ENCODE measurements around the gene NPDC1. TPM values are rescaled to one million over a fixed set of nuclear protein-coding genes. Genes with fewer than 3 reads are reported as not detected.

NPDC1 gene
- total and polyA plus RNA-seq, 4 donors = 2.7 to 14.5 (median 7.3) TPM

DNA sequence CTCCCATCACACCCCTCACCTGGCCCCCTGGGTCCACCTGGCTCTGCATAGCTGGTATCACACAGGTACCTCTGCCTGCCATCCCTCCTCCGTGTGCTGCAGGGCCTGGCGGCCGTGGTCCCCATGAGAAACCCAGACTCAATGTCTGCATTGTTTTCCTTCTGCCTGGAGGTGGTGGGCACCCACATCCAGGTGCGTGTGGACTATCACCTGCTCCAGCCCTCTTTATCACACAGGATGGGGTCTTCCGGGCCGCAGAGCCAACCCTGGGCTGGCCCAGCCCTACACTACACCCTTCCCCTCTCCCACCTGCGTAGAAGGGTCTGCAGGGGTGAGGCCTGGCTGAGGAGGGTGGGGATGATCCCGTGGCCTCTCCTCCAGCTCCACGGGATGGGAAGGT lies 7.1 kb downstream of the NPDC1 start:
- Histone ChIP-seq H3K4me1 (ENCODE audit: control insufficient read depth in 4 of 4, insufficient read depth in 4 of 4, low read length in 3 of 4) (peaks cover 0 to 15% (median 0%) of the 10 kb centered on the region in 4 donors), H3K4me3 (ENCODE audit: low read depth in 1 of 3, low read length in 3 of 3) (no peak overlapping the region), H3K27ac (ENCODE audit: low read depth in 1 of 2, low read length in 2 of 2) (no peak overlapping the region), H3K27me3 (ENCODE audit: control insufficient read depth in 4 of 4, insufficient read depth in 4 of 4, low read length in 3 of 4) (peaks cover 0 to 8% (median under 1%) of the 10 kb centered on the region in 4 donors), H3K9me3 (ENCODE audit: control insufficient read depth in 4 of 4, low read length in 3 of 4) (no peaks in the 10 kb centered on the region), H3K36me3 (ENCODE audit: control insufficient read depth in 4 of 4, insufficient read depth in 3 of 4, low read depth in 1 of 4, low read length in 3 of 4) (no peaks in the 10 kb centered on the region), H3K9ac (ENCODE audit: low read depth in 1 of 2, low read length in 2 of 2) (no peak overlapping the region)
- WGBS = 78% methylated on average over 9 of the region's 9 CpGs
- no peak for TF ChIP-seq RXRA (IDR thresholded peaks at IDR 0.05)
- DNase-seq (ENCODE audit: low spot score) = no peak

DNA sequence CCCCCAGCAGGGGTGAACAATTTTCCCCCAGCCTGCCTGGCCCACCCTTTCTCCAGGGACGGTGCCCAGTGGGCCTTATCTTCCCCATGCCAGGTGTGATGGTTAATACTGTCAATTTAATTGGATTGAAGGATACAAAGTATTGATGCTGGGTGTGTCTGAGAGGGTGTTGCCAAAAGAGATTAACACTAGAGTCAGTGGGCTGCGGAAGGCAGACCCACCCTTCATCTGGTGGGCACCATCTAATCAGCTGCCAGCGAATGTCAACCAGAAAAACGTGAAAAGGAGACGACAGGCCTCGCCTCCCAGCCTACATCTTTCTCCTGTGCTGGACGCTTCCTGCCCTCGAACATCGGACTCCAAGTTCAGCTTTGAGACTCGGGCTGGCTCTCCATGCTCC lies 8.5 kb downstream of the NPDC1 start:
- Histone ChIP-seq H3K4me3 (ENCODE audit: low read depth in 1 of 3, low read length in 3 of 3) (no peak overlapping the region), H3K9me3 (ENCODE audit: control insufficient read depth in 4 of 4, low read length in 3 of 4) (no peaks in the 10 kb centered on the region), H3K36me3 (ENCODE audit: control insufficient read depth in 4 of 4, insufficient read depth in 3 of 4, low read depth in 1 of 4, low read length in 3 of 4) (no peaks in the 10 kb centered on the region), H3K9ac (ENCODE audit: low read depth in 1 of 2, low read length in 2 of 2) (no peak overlapping the region), H3K27me3 (ENCODE audit: control insufficient read depth in 4 of 4, insufficient read depth in 4 of 4, low read length in 3 of 4) (peaks cover 0 to 4% (median under 1%) of the 10 kb centered on the region in 4 donors), H3K27ac (ENCODE audit: low read depth in 1 of 2, low read length in 2 of 2) (no peak overlapping the region), H3K4me1 (ENCODE audit: control insufficient read depth in 4 of 4, insufficient read depth in 4 of 4, low read length in 3 of 4) (peaks cover 0 to 10% (median 1%) of the 10 kb centered on the region in 4 donors)
- 89% methylated on average over 10 of the region's 10 CpGs for WGBS
- DNase-seq (ENCODE audit: low spot score) = no peak
- TF ChIP-seq JUND (IDR thresholded peaks at IDR 0.05) (no peak), FOXA2 (IDR thresholded peaks at IDR 0.05) (no peak), GABPA (IDR thresholded peaks at IDR 0.05 in 1 of 2, conservative IDR thresholded peaks at IDR 0.05 in 1 of 2) (no peak), EGR1 (IDR thresholded peaks at IDR 0.05; ENCODE audit: low read depth in 2 of 2) (no peak)

DNA sequence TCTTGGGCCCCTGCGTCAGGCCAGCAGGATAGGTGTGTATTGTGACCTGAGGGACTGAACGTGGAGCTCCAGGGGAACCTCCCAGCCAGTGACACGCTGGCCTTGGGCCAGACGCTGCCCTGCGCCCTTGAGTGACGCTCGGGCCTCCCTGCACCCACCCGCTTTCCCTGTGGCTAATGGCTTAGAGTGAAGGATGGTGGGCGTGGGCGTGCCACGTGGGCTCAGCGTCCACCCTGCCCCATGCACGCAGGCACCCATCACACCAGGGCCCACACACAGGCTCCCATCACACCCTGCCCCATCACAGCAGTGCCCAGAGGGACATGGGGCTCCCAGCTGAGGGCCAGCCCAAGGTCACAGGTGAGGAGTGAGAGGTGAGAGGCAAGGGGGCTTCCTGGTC lies 8.9 kb downstream of the NPDC1 start:
- H3K27ac ChIP-seq (ENCODE audit: low read depth in 1 of 2, low read length in 2 of 2) = no peak overlapping the region
- DNase-seq (ENCODE audit: low spot score) = no peak
- H3K4me3 ChIP-seq (ENCODE audit: low read depth in 1 of 3, low read length in 3 of 3) = no peak overlapping the region
- H3K9ac ChIP-seq (ENCODE audit: low read depth in 1 of 2, low read length in 2 of 2) = no peak overlapping the region
- peaks cover 0 to 4% (median under 1%) of the 10 kb centered on the region in 4 donors for H3K27me3 ChIP-seq (ENCODE audit: control insufficient read depth in 4 of 4, insufficient read depth in 4 of 4, low read length in 3 of 4)
- no peaks in the 10 kb centered on the region for H3K9me3 ChIP-seq (ENCODE audit: control insufficient read depth in 4 of 4, low read length in 3 of 4)
- peaks cover 0 to 10% (median 1%) of the 10 kb centered on the region in 4 donors for H3K4me1 ChIP-seq (ENCODE audit: control insufficient read depth in 4 of 4, insufficient read depth in 4 of 4, low read length in 3 of 4)
- no peak for TF ChIP-seq FOXA1 (IDR thresholded peaks at IDR 0.05)
- TF ChIP-seq, protein P1, sequence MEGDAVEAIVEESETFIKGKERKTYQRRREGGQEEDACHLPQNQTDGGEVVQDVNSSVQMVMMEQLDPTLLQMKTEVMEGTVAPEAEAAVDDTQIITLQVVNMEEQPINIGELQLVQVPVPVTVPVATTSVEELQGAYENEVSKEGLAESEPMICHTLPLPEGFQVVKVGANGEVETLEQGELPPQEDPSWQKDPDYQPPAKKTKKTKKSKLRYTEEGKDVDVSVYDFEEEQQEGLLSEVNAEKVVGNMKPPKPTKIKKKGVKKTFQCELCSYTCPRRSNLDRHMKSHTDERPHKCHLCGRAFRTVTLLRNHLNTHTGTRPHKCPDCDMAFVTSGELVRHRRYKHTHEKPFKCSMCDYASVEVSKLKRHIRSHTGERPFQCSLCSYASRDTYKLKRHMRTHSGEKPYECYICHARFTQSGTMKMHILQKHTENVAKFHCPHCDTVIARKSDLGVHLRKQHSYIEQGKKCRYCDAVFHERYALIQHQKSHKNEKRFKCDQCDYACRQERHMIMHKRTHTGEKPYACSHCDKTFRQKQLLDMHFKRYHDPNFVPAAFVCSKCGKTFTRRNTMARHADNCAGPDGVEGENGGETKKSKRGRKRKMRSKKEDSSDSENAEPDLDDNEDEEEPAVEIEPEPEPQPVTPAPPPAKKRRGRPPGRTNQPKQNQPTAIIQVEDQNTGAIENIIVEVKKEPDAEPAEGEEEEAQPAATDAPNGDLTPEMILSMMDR (IDR thresholded peaks at IDR 0.05; ENCODE audit: low read depth, low read length, missing input control) = no peak
- TF ChIP-seq HNF4G (IDR thresholded peaks at IDR 0.05) = no peak
- no peak for TF ChIP-seq RAD21 (IDR thresholded peaks at IDR 0.05)
- TF ChIP-seq, protein P2, sequence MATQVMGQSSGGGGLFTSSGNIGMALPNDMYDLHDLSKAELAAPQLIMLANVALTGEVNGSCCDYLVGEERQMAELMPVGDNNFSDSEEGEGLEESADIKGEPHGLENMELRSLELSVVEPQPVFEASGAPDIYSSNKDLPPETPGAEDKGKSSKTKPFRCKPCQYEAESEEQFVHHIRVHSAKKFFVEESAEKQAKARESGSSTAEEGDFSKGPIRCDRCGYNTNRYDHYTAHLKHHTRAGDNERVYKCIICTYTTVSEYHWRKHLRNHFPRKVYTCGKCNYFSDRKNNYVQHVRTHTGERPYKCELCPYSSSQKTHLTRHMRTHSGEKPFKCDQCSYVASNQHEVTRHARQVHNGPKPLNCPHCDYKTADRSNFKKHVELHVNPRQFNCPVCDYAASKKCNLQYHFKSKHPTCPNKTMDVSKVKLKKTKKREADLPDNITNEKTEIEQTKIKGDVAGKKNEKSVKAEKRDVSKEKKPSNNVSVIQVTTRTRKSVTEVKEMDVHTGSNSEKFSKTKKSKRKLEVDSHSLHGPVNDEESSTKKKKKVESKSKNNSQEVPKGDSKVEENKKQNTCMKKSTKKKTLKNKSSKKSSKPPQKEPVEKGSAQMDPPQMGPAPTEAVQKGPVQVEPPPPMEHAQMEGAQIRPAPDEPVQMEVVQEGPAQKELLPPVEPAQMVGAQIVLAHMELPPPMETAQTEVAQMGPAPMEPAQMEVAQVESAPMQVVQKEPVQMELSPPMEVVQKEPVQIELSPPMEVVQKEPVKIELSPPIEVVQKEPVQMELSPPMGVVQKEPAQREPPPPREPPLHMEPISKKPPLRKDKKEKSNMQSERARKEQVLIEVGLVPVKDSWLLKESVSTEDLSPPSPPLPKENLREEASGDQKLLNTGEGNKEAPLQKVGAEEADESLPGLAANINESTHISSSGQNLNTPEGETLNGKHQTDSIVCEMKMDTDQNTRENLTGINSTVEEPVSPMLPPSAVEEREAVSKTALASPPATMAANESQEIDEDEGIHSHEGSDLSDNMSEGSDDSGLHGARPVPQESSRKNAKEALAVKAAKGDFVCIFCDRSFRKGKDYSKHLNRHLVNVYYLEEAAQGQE (IDR thresholded peaks at IDR 0.05) = no peak
- TF ChIP-seq, protein P3, sequence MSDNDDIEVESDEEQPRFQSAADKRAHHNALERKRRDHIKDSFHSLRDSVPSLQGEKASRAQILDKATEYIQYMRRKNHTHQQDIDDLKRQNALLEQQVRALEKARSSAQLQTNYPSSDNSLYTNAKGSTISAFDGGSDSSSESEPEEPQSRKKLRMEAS (IDR thresholded peaks at IDR 0.05) = no peak
- TF ChIP-seq YY1 (IDR thresholded peaks at IDR 0.05) = no peak
- WGBS = 84% methylated on average over 13 of the region's 13 CpGs
- no peaks in the 10 kb centered on the region for H3K36me3 ChIP-seq (ENCODE audit: control insufficient read depth in 4 of 4, insufficient read depth in 3 of 4, low read depth in 1 of 4, low read length in 3 of 4)
